GM21423 (cell line): ENCODE data around the gene CD37.
A peak's percentile ranks its signal among the peaks of the same experiment; 100 is the strongest.
"Not testable (repeated sequence)": the region's sequence is repeated elsewhere in the genome, so short reads cannot be mapped to it uniquely, and the experiment has no call there.

Experiments
- ATAC-seq: cut with Tn5 transposase; IDR thresholded peaks from one replicate; pipeline ENCODE4 v1.9.1; 2021; ENCODE audit warnings: mild to moderate bottlenecking, moderate library complexity; ENCODE audit not compliant: unreplicated experiment

The CD37 gene, protein sequence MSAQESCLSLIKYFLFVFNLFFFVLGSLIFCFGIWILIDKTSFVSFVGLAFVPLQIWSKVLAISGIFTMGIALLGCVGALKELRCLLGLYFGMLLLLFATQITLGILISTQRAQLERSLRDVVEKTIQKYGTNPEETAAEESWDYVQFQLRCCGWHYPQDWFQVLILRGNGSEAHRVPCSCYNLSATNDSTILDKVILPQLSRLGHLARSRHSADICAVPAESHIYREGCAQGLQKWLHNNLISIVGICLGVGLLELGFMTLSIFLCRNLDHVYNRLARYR

DNA sequence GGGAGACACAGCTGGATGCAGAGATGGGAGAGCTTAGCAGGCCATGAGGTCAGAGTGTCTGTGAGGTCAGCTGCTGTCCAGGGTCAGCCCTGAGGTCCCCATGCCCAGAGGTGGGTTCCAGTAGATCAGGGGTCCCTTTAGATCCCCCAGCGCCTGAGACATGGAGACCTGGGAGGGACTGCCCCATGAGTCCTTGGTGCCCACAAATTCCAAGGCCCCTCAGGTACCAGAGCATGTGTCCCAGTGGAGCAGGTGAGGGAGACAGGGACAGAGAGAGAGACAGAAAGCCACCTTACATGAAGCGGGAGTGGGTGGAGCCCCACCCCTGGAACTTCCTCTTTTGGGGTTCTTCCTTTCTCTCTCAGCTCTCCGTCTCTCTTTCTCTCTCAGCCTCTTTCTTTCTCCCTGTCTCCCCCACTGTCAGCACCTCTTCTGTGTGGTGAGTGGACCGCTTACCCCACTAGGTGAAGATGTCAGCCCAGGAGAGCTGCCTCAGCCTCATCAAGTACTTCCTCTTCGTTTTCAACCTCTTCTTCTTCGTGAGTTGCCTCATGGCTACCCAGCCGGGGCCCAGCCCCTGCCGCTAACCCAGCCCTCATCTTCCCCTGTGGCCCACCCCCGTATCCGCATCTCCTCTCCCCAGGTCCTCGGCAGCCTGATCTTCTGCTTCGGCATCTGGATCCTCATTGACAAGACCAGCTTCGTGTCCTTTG is at the start of gene CD37:
Gene CD37 (plus strand): TSS at position 336 of the 713 bp plus-strand sequence. CDS start 135 bp downstream, at position 471.
- no peak for ATAC-seq

DNA sequence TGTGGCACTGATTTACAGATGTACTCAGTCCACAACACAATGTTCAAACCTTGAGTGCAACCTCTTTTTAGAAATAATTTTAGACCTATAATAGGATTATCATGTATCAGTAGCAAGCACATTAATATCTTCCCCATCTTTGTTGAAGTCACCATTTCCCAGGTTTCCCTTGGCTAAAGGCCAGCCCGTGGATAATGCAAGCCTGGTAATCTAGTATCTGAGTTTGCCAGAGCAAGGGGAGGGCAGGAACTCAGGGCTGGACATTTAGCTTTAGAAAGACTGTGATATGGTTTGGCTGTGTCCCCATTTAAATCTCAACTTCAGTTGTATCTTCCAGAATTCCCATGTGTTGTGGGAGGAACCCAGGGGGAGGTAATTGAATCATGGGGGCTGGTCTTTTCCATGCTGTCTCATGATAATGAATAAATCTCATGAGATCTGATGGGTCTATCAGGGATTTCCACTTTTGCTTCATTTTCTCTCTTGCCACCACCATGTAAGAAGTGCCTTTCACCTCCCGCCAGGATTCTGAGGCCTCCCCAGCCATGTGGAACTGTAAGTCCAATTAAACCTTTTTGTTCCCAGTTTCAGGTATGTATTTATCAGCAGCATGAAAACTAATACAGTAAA is 48.0 kb upstream of the CD37 start:
- ATAC-seq: no peak

- not testable (repeated sequence) for ATAC-seq
These were observed 47.0 kb upstream of the CD37 start for GRCh38 chr19:49288205-49288604.

GRCh38 chr19:49289286-49289685 is 45.9 kb upstream of the CD37 start:
- ATAC-seq: not testable (repeated sequence)

- ATAC-seq: no peak
These were observed 44.7 kb upstream of the CD37 start for GRCh38 chr19:49290517-49290916.

- ATAC-seq: no peak
These were observed 40.8 kb upstream of the CD37 start for GRCh38 chr19:49294401-49294800.

GRCh38 chr19:49295208-49295880 is 39.9 kb upstream of the CD37 start:
- no peak for ATAC-seq

GRCh38 chr19:49297403-49297802 is 37.8 kb upstream of the CD37 start:
- no peak for ATAC-seq

- ATAC-seq: not testable (repeated sequence)
These were observed 36.6 kb upstream of the CD37 start for GRCh38 chr19:49298653-49299052.

GRCh38 chr19:49301165-49301865 is 33.9 kb upstream of the CD37 start:
- ATAC-seq: no peak

DNA sequence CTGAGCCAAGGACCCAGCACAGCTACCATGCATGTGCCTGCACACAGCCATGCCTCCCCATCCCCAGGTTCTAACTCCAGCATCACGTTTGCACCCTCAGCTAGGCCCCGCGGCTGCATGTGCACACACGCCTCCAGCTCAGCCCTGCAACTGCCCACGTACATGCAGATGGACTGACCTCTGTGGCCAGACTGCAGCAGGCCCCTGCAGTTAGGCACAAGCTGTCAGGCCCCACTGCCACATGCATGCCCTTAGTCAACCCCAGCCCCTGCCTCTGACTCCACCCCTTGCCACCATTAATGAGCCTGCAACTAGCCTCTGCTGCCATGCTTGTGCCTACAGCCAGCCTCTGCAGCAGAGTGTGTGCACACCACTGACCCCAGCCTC is 33.3 kb upstream of the CD37 start:
- no peak for ATAC-seq

DNA sequence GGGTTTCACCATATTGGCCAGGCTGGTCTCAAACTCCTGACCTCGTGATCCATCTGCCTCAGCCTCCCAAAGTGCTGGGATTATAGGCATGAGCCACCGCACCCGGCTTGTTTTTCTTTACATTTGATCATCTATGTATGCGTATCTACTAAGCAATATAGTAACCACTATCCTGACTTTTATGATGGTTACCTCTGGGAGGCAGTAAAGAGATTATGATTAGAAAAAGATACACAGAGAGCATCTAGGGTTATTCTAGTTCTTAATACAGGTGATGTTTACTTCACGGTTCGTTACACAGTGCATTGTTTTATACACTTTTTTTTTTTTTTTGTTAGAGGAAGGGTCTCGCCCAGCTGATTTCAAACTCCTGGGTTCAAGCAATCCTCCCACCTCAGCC is 28.5 kb upstream of the CD37 start:
- ATAC-seq: not testable (repeated sequence)

DNA sequence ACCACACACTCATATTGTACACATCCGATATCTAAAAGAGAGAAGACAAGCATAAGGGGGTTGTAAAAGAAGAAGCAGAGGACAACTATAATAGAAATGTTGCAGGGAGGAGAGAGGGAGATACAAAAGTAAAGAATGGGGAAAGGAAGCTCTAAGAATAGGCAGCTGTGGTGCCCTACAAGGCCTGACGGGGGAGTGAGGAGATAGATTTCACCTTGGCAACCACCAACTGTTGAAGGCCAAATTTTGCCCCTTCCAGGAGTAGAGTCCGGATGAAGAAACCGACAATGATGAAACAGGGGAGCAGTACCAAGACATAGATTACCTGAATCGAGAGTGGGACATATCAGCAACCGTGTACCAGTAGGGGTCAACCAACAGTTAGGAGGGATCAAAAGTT is 26.1 kb upstream of the CD37 start:
- no peak for ATAC-seq

DNA sequence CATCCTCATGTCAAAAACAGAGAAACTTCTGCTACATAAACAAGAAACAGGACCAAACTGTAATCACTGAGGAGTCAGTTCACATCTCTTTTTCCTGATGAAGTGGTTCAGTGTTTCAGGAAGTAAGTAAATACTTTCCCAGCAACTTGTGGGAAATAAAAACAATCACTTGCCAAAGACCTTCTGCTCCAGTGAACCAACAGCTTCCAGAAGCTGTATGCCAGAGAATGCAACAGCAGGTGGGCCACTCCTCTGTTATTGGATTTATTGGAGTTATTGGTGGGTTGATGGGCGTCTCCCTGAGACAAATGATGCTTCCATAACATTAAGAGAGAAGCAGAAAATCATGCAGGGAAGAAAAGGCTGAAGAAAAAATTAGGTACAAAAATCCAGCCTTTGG is 20.1 kb upstream of the CD37 start:
- no peak for ATAC-seq

GRCh38 chr19:49316284-49316683 is 18.9 kb upstream of the CD37 start:
- ATAC-seq: no peak

DNA sequence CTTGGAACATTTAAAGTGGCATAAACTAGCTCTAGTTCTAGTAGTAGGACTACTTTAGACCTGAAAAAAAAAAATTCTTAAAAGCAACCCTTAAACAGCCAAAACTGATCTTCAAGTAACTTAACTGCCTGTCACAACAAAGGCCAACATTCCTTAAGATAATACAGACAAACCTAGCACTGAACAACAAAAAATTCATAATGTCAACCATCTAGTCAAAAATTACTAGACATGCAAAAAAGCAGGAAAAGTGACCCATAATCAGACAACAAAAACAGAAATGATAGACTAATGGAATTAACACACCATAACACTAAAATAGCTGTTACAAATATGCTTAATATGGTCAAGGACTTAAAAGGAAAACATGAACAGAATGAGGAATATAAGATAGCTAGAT is 16.9 kb upstream of the CD37 start:
- no peak for ATAC-seq

DNA sequence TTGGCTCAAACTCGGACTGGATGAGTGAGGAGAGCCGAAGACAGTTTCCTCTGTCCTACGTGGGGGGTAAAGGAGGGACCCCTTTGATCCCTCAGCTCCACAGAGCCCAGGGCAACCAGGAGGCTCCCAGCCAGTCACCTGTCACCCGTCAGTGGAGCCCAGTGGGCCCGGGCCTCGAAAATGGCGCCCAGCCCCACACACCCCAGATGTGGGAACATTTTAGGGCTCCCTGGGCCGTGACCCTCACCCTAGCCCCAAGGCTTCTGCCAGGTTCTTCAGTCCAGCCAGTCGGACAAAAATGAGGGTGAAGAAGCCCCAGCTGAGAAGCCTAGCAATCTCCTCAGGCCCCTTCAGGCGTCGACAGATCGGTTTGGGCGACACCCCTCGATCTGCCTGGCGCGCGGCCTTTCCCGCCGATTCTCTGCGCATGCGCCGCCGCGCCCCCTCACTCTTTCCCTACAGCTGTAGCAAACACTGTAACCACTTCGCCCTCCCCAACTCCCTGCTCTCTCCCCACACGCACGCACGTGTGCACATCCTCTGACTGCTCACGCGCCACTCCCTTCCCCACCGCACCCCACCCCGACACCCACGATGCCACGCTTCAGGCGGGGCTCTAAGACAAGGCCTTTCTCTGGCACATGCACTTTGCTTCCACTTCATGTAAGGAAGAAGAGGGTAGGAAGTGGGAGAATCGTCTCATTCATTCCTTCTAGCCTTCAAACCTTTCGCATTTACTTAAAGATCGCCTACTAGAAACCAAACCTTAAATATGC is 10.2 kb upstream of the CD37 start, which contains the start of gene SLC6A16:
Gene SLC6A16 (minus strand): TSS at position 391 of the 776 bp plus-strand sequence. CDS start 13,844 bp downstream, outside the sequence.
- ATAC-seq: no peak

- not testable (repeated sequence) for ATAC-seq
These were observed 9.4 kb upstream of the CD37 start for GRCh38 chr19:49325756-49326155.

DNA sequence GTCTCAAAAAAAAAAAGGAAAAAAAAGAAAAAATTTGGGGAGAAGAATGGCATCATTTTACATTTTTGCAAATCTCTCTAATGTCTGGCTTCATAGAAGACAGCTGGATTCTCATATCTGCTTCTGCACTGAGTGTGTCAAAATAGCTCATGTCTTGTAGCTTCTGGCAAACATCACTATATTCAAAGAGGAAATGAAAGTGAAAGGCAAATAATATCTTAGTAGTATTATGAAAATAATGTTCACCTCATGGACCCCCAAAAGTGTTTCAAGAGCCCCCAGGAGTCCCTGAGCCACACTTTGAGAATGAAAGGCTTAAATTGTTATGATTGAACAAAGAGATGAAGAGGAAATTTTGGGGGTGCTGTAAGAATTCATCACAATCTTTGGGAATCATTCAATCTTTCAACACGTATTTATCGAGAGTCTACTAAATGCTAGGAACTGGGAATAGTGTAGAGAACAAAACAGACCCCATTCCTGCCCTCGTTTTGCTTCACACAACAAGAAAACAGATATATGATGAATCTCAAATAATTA is 9.0 kb upstream of the CD37 start:
- ATAC-seq: peak; percentile 47
